NCI-H1417 (cell line): ENCODE data around the gene VTI1A.
"Not testable (repeated sequence)": the region's sequence is repeated elsewhere in the genome, so short reads cannot be mapped to it uniquely, and the experiment has no call there.

Experiments used
- DNase-seq, 3 experiments: peaks; one replicate each; lab custom pipeline; 2025; lab: John Stamatoyannopoulos, UW

VTI1A gene

GRCh38 chr10:112446855-112447619 lies at the start of gene VTI1A, which contains the start of gene ZDHHC6:
VTI1A (plus strand) TSS chr10:112447215; CDS start chr10:112447374, 159 bp downstream.
ZDHHC6 (minus strand) TSS chr10:112446914; CDS start chr10:112445436, 1,478 bp downstream.
- peak; percentile 79 to 89 (median 81) for DNase-seq

- DNase-seq, result no peak
Observed at GRCh38 chr10:112397592-112397991, 49.4 kb upstream of the VTI1A start.

GRCh38 chr10:112402917-112403316 lies 44.1 kb upstream of the VTI1A start:
- no peak for DNase-seq

- no peak for DNase-seq
Observed at GRCh38 chr10:112404617-112405016, 42.4 kb upstream of the VTI1A start.

GRCh38 chr10:112406806-112407205 lies 40.2 kb upstream of the VTI1A start:
- not testable (repeated sequence) for DNase-seq

GRCh38 chr10:112407696-112408095 lies 39.3 kb upstream of the VTI1A start:
- DNase-seq, result no peak

- DNase-seq, result no peak
Observed at GRCh38 chr10:112409299-112409698, 37.7 kb upstream of the VTI1A start.

- no peak for DNase-seq
Observed at GRCh38 chr10:112409755-112410154, 37.3 kb upstream of the VTI1A start.

- DNase-seq, result no peak
Observed at GRCh38 chr10:112412696-112413095, 34.3 kb upstream of the VTI1A start.

- no peak for DNase-seq
Observed at GRCh38 chr10:112421731-112422130, 25.3 kb upstream of the VTI1A start.

GRCh38 chr10:112424651-112425050 lies 22.4 kb upstream of the VTI1A start:
- no peak for DNase-seq

GRCh38 chr10:112426111-112426510 lies 20.9 kb upstream of the VTI1A start:
- DNase-seq, result no peak

- DNase-seq, result no peak
Observed at GRCh38 chr10:112429147-112429546, 17.9 kb upstream of the VTI1A start.

GRCh38 chr10:112429654-112430230 lies 17.3 kb upstream of the VTI1A start:
- DNase-seq, result no peak

- no peak for DNase-seq
Observed at GRCh38 chr10:112433136-112433535, 13.9 kb upstream of the VTI1A start.

GRCh38 chr10:112434988-112435619 lies 11.9 kb upstream of the VTI1A start:
- peak in 1 of 3 experiments; percentile 3 for DNase-seq

GRCh38 chr10:112438356-112438755 lies 8.7 kb upstream of the VTI1A start:
- DNase-seq, result no peak

GRCh38 chr10:112441520-112441919 lies 5.5 kb upstream of the VTI1A start:
- DNase-seq, result no peak

GRCh38 chr10:112442063-112442462 lies 5.0 kb upstream of the VTI1A start:
- DNase-seq, result no peak

GRCh38 chr10:112446055-112446854 lies 760 bp upstream of the VTI1A start:
- no peak for DNase-seq

GRCh38 chr10:112447620-112447928 lies 559 bp downstream of the VTI1A start:
- no peak for DNase-seq

- no peak for DNase-seq
Observed at GRCh38 chr10:112448888-112449287, 1.9 kb downstream of the VTI1A start.
